Esophagus muscularis mucosa (tissue), 4 donors: Measurements from ENCODE around the gene MEIOB. TPM values are rescaled to one million over a fixed set of nuclear protein-coding genes. Genes with fewer than 3 reads are reported as not detected.

ENCODE experiments used
- DNase-seq: peaks from one replicate; pipeline ENCODE4 v3.0.0-alpha.2; 2017; ENCODE audit errors: extremely low spot score
- H3K27ac ChIP-seq, 4 donors: fragments of 200-600 bp; sonication (generic); replicated peaks in 1 of 4; 1 replicate in 3 of 4; 2 replicates in 1 of 4; pipeline ENCODE4 v1.5.1; 2016 to 2019; ENCODE audit warnings: mild to moderate bottlenecking in 1 of 4
- H3K27me3 ChIP-seq, 4 donors: fragments of 200-600 bp; sonication (generic); one replicate each; pipeline versions ENCODE4 v1.5.1 to v1.6.0; 2016 to 2019
- H3K36me3 ChIP-seq, 4 donors: fragments of 200-600 bp; sonication (generic); one replicate each; pipeline ENCODE4 v1.5.1; 2016 to 2019
- H3K4me1 ChIP-seq, 4 donors: fragments of 200-600 bp; sonication (generic); one replicate each; pipeline ENCODE4 v1.5.1; 2016 to 2019
- H3K4me3 ChIP-seq, 4 donors: fragments of 200-600 bp; sonication (generic); 1 replicate in 2 of 4; 2 replicates in 2 of 4; pipeline ENCODE4 v1.5.1; 2016 to 2019; ENCODE audit warnings: mild to moderate bottlenecking in 4 of 4, moderate library complexity in 1 of 4
- H3K9me3 ChIP-seq, 4 donors: fragments of 200-600 bp; sonication (generic); 1 replicate in 3 of 4; 2 replicates in 1 of 4; pipeline ENCODE4 v1.5.1; 2016 to 2019
- CTCF ChIP-seq, 3 experiments: fragments of 200-600 bp in 2 of 3; fragments of 450-650 bp in 1 of 3; sonication (generic) in 2 of 3; IDR thresholded peaks; one replicate each; pipeline ENCODE4 v1.5.1; 2017 to 2019; ENCODE audit warnings: antibody characterized with exemption in 3 of 3, mild to moderate bottlenecking in 2 of 3, moderate library complexity in 1 of 3
- EP300 ChIP-seq: sonication (generic); formaldehyde crosslinking; IDR thresholded peaks from one replicate; pipeline ENCODE4 v1.6.1; 2017; ENCODE audit warnings: antibody characterized with exemption
- POLR2A ChIP-seq: fragments of 450-650 bp; IDR thresholded peaks from one replicate; pipeline ENCODE4 v1.6.1; 2017; ENCODE audit warnings: antibody characterized with exemption, moderate library complexity, mild to moderate bottlenecking, low read depth
- POLR2AphosphoS5 ChIP-seq, 2 donors: sonication (generic); formaldehyde crosslinking; IDR thresholded peaks; one replicate each; pipeline ENCODE4 v1.6.1; 2017; ENCODE audit warnings: antibody characterized with exemption in 2 of 2
- WGBS: methylation state at CpG from one replicate; pipeline ENCODE4 v1.1.5; 2018; 5-methylcytosine and 5-hydroxymethylcytosine counted together
- intact Hi-C: fragments of 100-400 bp; cut with DNase I; formaldehyde crosslinking; loops from one replicate; pipeline ENCODE4 v1.15.1; 2023
- total RNA-seq, 4 donors: library from RNA; depleted of rRNA; stranded (reverse); fragments of >200 nt; gene quantifications; one replicate each; pipeline versions ENCODE4 v1.1.0 to v1.2.1, GENCODE V29; 2016

MEIOB gene
- total RNA-seq, 4 donors from 2014 or later, result not detected

- intact Hi-C loops, result no loop called here
- 72% methylated on average over 7 of the region's 7 CpGs for WGBS
- no peak overlapping the region for H3K27ac ChIP-seq
- TF ChIP-seq POLR2AphosphoS5 (IDR thresholded peaks at IDR 0.05), result no peak
- no peak for TF ChIP-seq CTCF (IDR thresholded peaks at IDR 0.05)
- TF ChIP-seq POLR2A, result no peak
- no peak for TF ChIP-seq EP300
- no peak overlapping the region for H3K4me3 ChIP-seq
- no peak for DNase-seq
- H3K4me1 ChIP-seq, result no peaks in the 10 kb centered on the region
- peaks cover 0 to 33% (median 3%) of the 10 kb centered on the region in 4 donors for H3K27me3 ChIP-seq
- no peaks in the 10 kb centered on the region for H3K36me3 ChIP-seq
- H3K9me3 ChIP-seq, result no peaks in the 10 kb centered on the region
These were observed 21.0 kb downstream of the MEIOB start for GRCh38 chr16:1850981-1851380.

- TF ChIP-seq POLR2AphosphoS5 (IDR thresholded peaks at IDR 0.05) (no peak), EP300 (no peak), CTCF (IDR thresholded peaks at IDR 0.05) (no peak)
- no peak for DNase-seq
- Histone ChIP-seq H3K36me3 (no peaks in the 10 kb centered on the region), H3K9me3 (no peaks in the 10 kb centered on the region), H3K4me1 (no peaks in the 10 kb centered on the region), H3K27ac (no peak overlapping the region), H3K4me3 (no peak overlapping the region), H3K27me3 (peaks cover 0 to 17% (median 0%) of the 10 kb centered on the region in 4 donors)
- WGBS, result 81% methylated on average over 1 of the region's 1 CpG
- intact Hi-C loops, result no loop called here
These were observed 25.5 kb downstream of the MEIOB start for GRCh38 chr16:1846416-1846815.

GRCh38 chr16:1845985-1846384, 26.0 kb downstream of the MEIOB start:
- intact Hi-C loops, result no loop called here
- H3K4me1 ChIP-seq, result no peaks in the 10 kb centered on the region
- WGBS, result 49% methylated on average over 4 of the region's 4 CpGs
- TF ChIP-seq CTCF (IDR thresholded peaks at IDR 0.05) (no peak), POLR2AphosphoS5 (IDR thresholded peaks at IDR 0.05) (no peak), POLR2A (no peak), EP300 (no peak)
- no peak overlapping the region for H3K4me3 ChIP-seq
- H3K27ac ChIP-seq, result no peak overlapping the region
- H3K36me3 ChIP-seq, result no peaks in the 10 kb centered on the region
- peaks cover 0 to 14% (median 0%) of the 10 kb centered on the region in 4 donors for H3K27me3 ChIP-seq
- no peak for DNase-seq
- no peaks in the 10 kb centered on the region for H3K9me3 ChIP-seq

GRCh38 chr16:1839554-1839953, 32.4 kb downstream of the MEIOB start:
- peaks cover 0 to 10% (median 0%) of the 10 kb centered on the region in 4 donors for H3K36me3 ChIP-seq
- no peak overlapping the region for H3K4me3 ChIP-seq
- no peaks in the 10 kb centered on the region for H3K4me1 ChIP-seq
- no peaks in the 10 kb centered on the region for H3K9me3 ChIP-seq
- H3K27ac ChIP-seq, result no peak overlapping the region
- intact Hi-C loops, result no loop called here
- H3K27me3 ChIP-seq, result no peaks in the 10 kb centered on the region
- 71% methylated on average over 9 of the region's 9 CpGs for WGBS
- TF ChIP-seq POLR2AphosphoS5 (IDR thresholded peaks at IDR 0.05) (no peak), CTCF (IDR thresholded peaks at IDR 0.05) (no peak), POLR2A (no peak), EP300 (no peak)
- DNase-seq, result no peak

GRCh38 chr16:1834096-1834495, 37.9 kb downstream of the MEIOB start:
- TF ChIP-seq EP300 (no peak), CTCF (IDR thresholded peaks at IDR 0.05) (no peak), POLR2AphosphoS5 (IDR thresholded peaks at IDR 0.05) (no peak), POLR2A (no peak)
- H3K27me3 ChIP-seq, result no peaks in the 10 kb centered on the region
- DNase-seq, result no peak
- no peaks in the 10 kb centered on the region for H3K9me3 ChIP-seq
- intact Hi-C loops, result no loop called here
- peaks cover 0 to 20% (median 10%) of the 10 kb centered on the region in 4 donors for H3K36me3 ChIP-seq
- H3K4me1 ChIP-seq, result peaks cover 3 to 15% (median 8%) of the 10 kb centered on the region in 4 donors
- H3K4me3 ChIP-seq, result no peak overlapping the region
- H3K27ac ChIP-seq, result no peak overlapping the region
- WGBS, result 73% methylated on average over 5 of the region's 5 CpGs
